Sciatic nerve (tissue), 2 donors: Measurements from ENCODE around the gene RNASE12. TPM values are rescaled to one million over a fixed set of nuclear protein-coding genes. Genes with fewer than 3 reads are reported as not detected.
"Not testable (repeated sequence)": the region's sequence is repeated elsewhere in the genome, so short reads cannot be mapped to it uniquely, and the experiment has no call there.

ENCODE experiments used
- ATAC-seq: fragments of 200-7000 bp; cut with Tn5 transposase; one replicate; pipeline ENCODE4 v1.9.1; 2020; ENCODE audit warnings: mild to moderate bottlenecking, moderate library complexity
- DNase-seq: peaks from one replicate; pipeline ENCODE4 v3.0.0-alpha.2; 2020; ENCODE audit warnings: low spot score
- intact Hi-C: fragments of 100-400 bp; cut with DNase I; formaldehyde crosslinking; loops from one replicate; pipeline ENCODE4 v1.14.2; 2022
- total RNA-seq: library from RNA; stranded (reverse); fragmentation: NEBNext Ultra II Directional; extraction: Animal tissue kit (Norgen Biotek cat#: 25700); gene quantifications from one replicate; pipeline ENCODE4 v1.2.1, GENCODE V29; 2021
- donor health status: DM: no; HTN: no; CAD: no.
- donor health status: DM: no; HTN: no; CAD: no.

Gene RNASE12, protein sequence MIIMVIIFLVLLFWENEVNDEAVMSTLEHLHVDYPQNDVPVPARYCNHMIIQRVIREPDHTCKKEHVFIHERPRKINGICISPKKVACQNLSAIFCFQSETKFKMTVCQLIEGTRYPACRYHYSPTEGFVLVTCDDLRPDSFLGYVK
- not detected for total RNA-seq

DNA sequence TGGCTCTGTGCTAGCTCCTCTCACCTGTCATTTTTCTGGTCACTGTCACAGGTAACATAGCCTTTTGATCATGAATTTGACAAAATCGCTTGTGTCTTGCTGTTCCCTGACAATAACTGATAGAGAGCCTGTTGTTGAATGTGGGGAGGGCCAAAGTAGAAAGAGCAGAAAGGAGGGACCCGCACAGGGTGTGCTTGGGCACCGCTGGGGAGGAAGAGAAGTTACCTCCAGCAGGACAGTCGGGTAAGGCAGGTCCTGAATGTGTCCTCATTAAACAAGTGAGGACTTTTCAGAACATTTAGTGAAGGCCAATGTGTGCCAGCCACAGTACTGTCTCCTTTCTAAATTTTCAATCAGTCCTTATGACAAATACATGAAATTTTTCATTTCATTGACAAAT is at the start of gene RNASE12:
Gene RNASE12 (minus strand): TSS at position 142 of the 400 bp plus-strand sequence. CDS start 653 bp downstream, outside the sequence.
- ATAC-seq (no peak), DNase-seq (no peak)
- intact Hi-C loops: no loop called here

DNA sequence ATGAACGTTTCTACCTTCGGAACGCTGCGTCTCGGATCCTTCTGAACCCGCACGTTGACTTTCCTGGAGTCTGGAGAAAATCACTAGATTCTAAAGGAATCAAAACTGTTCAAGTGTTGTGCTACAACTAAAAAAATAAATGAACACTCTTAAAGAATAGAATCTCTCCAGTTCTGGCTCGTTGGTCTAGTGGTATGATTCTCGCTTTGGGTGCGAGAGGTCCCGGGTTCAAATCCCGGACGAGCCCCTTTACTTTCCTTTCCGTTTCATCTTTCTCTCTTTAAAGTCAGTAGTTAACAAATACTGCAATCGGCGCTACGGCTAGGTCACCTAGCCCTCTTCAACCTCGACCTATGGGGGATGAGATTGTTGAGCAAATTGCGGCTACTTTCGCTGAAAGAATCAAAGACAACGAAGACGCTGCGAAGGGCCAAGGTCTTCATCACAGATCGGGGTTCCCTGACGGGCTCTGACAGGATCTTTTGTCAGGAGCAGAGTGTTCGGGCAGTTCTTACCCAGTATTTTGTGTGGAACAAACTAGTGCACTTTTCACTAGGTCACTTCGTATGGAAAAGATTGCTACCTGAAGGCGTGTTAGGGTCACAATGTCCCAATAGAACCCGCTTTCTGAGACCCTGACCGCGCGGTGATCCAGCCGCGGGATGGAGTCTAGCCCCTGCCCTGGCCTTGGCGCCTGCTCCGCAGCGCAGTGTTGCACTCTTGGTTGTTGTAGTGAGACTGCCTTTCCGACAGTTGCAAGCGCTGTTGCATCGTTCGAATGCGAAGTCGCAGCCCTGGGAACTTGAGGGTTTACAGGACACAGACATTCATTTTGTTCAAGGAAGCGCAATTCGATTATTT is 41.9 kb upstream of the RNASE12 start:
- DNase-seq (no peak), ATAC-seq (peak; percentile 73)
- intact Hi-C loops: no loop called here

GRCh38 chr14:20632448-20632830 is 41.3 kb upstream of the RNASE12 start:
- intact Hi-C loops: no loop called here
- no peak for ATAC-seq
- no peak for DNase-seq

DNA sequence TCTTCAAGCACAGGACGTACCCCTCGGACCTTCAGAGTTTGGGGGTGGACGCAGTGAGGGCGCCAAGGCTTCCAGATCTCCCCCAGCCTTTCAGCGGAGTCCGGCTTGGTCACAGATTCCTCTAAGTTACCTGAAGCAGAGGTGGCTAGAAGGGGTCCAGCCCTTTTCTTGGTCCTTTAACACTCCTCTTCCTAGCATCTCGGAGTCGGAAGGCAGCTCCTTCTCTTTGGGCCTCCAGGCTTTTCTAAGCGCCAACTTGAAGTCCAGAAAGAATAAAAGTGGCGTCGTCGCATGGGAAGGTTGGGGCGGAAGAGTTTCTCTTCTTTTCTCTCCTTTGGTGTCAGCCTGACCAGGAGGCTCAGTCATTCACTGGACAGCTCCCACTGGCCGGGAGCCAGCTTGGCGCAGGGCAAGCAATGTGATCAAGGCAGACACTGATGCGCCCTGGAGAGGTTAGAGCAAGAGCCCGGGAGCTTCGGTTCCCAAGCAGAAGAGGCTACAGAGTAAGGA is 40.8 kb upstream of the RNASE12 start:
- DNase-seq (peak; percentile 84), ATAC-seq (peak; percentile 88)
- intact Hi-C loops: no loop called here

- intact Hi-C loops: no loop called here
- ATAC-seq (peak; percentile 75), DNase-seq (no peak)
Measured at GRCh38 chr14:20631023-20631879, 40.1 kb upstream of the RNASE12 start.

GRCh38 chr14:20630340-20631022 is 39.3 kb upstream of the RNASE12 start:
- no peak for DNase-seq
- peak; percentile 13 for ATAC-seq
- intact Hi-C loops: no loop called here

DNA sequence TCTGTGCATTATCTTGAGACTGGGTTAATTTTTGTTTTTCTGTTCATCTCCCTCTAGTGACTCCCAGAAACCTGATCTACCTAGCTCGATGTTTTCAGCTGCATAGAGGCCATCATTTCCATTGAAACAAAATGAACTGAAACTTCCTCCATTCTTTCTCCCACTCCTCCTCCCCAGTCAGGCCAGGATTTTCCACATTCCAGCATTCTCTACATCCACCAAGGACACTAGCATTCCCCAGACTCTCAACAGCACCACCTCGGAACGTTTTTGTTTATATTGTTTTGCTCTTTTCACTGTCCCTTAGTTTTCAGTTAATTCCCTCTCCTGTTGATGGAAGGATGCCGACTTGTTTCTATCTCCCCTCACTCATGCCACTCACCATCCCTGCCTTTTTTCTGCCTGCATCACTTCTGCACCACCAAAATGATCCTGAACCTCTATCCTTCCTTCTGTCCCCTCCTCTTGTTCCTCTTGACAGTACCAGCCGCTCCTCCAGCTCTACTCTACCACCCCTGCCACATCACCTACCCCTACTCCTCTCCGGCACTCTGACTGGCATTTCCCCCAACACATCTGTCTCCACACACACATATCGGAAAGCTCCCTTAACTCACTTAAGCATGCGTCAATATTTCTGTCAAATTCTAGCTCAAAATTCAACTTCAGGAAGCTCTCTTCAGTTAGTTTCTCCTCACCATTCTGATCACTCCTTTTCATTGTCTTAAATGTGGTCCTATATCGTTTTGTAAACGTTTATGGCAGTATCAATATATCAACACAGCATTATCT is 37.1 kb upstream of the RNASE12 start:
- intact Hi-C loops: no loop called here
- no peak for ATAC-seq

GRCh38 chr14:20627346-20628027 is 36.3 kb upstream of the RNASE12 start:
- no peak for DNase-seq
- intact Hi-C loops: no loop called here
- no peak for ATAC-seq

More for the DNA sequence above, 37.1 kb upstream of the RNASE12 start:
- DNase-seq: no peak

DNA sequence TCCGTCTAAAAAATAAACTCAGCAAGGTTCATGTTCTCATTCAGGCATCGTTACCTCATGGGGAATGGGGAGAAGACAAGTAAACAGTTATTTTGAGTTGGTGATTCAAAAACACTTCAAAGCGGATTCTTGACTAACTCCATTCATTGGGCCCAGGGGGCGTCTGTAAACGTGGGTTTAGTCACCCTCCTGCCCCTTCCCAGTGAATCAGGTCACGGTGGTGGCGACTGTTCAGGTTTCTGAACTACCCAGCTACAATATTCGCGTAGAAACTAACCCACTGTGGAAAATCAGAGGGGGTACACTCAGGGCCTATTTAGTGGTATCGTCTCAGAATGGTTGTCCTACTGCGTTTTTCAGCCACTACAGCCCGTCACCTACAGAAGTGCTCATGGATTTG is 35.1 kb upstream of the RNASE12 start:
- no peak for DNase-seq
- intact Hi-C loops: no loop called here
- no peak for ATAC-seq

GRCh38 chr14:20624495-20625070 is 33.4 kb upstream of the RNASE12 start:
- intact Hi-C loops: no loop called here
- ATAC-seq (peak; percentile 65), DNase-seq (peak; percentile 72)

DNA sequence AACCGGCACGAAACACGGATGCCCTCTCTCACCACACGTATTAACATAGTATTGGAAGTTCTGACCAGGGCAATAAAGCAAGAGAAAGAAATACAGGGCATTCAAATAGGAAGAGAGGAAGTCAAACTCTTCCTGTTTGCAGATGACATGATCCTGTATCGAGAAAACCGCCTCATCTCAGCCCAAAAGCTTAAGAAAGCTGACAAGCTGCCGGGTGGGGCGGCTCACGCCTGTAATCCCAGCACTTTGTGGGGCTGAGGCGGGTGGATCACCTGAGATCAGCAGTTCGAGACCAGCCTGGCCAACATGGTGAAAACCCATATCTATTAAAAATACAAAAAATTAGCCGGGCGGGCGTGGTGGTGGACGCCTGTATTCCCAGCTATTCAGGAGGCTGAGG is 32.6 kb upstream of the RNASE12 start:
- DNase-seq (no peak), ATAC-seq (no peak)
- intact Hi-C loops: no loop called here

DNA sequence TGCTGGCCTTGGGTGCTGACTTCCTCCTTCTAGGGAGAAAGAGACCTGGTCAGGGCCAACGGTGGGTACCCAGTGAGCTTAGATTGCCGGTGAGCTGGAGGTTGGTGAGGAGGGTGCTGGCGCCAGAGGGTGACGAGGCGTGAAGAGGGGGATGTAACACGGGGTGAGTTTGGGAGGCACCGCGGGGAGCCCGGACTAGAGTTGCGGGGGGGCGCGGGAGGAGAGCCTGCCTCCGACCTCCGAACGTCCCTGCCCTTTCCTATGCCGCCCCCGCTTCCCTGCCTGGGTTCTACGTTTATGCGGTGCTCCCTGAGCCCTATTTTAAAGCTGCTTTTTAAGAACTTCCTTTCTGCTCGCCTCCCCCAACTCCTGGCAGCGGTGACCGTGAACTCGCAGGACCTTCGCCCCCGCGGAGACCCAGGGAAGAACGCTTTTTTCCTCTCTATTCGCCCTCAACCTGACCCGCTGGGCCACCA is 31.7 kb upstream of the RNASE12 start:
- DNase-seq: no peak
- intact Hi-C loops: no loop called here
- ATAC-seq: no peak

- no peak for DNase-seq
- no peak for ATAC-seq
- intact Hi-C loops: no loop called here
Measured at GRCh38 chr14:20620798-20621478, 29.8 kb upstream of the RNASE12 start.

- DNase-seq, ATAC-seq, intact Hi-C loops: not testable (repeated sequence)
Measured at GRCh38 chr14:20619688-20620087, 28.5 kb upstream of the RNASE12 start.

DNA sequence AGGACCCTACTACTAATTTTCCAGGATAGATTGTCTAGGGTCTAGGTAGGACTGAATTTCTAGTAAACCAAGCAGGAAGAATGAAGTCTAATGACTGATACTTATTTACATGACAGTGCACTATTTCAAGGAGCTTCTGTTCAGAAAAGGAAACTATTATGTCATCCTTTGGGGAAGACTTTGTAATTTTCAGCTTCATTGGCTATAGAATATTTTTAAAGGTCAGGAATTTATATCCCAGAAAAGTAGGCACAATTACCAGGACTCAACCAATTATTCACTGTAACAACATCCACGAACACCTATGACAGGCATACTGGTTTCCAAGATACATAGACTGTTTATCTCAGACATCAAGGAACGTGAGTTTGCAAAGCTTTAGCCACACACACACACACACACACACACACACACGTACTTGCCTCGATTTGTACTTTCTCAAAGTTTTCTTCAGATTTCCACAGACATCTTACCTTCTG is 27.1 kb upstream of the RNASE12 start:
- intact Hi-C loops: no loop called here
- DNase-seq: no peak
- ATAC-seq: no peak
